ENCODE measurements around the gene ACTL10.

GRCh38 chr20:33645072-33645358, 21.7 kb upstream of the ACTL10 start:
- TF ChIP-seq CTCF (conservative IDR thresholded peaks at IDR 0.05; ENCODE audit: low read length) = no peak
- no peak for TF ChIP-seq EZH2phosphoT487 (IDR thresholded peaks at IDR 0.05; ENCODE audit: borderline replicate concordance, low read depth, low read length)
